ENCODE results near the gene IGFBP7.
"Not testable (repeated sequence)": the region's sequence is repeated elsewhere in the genome, so short reads cannot be mapped to it uniquely, and the experiment has no call there.

The IGFBP7 gene

GRCh38 chr4:57048590-57049304, 61.4 kb downstream of the IGFBP7 start:
- Histone ChIP-seq H3K9ac (no peak overlapping the region), H3K9me3 (peaks cover 33% of the 10 kb centered on the region), H3K36me3 (peaks cover 81% of the 10 kb centered on the region), H3K4me1 (peaks cover 11% of the 10 kb centered on the region), H3K27ac (no peak overlapping the region), H3K27me3 (no peaks in the 10 kb centered on the region), H3K4me2 (no peak overlapping the region), H4K20me1 (peaks cover 54% of the 10 kb centered on the region), H3K4me3 (no peak overlapping the region)
- TF ChIP-seq Cebpa-rat (IDR thresholded peaks at IDR 0.05), result no peak

- Histone ChIP-seq H3K9me3 (peaks cover 25% of the 10 kb centered on the region), H4K20me1 (peaks cover 55% of the 10 kb centered on the region), H3K36me3 (peaks cover 76% of the 10 kb centered on the region), H3K4me1 (peaks cover 14% of the 10 kb centered on the region)
- not testable (repeated sequence) for H3K27me3 ChIP-seq, H3K9ac ChIP-seq, H3K27ac ChIP-seq, H3K4me3 ChIP-seq, H3K4me2 ChIP-seq
These were observed 63.1 kb downstream of the IGFBP7 start for GRCh38 chr4:57047046-57047445.

- H3K27me3 ChIP-seq, result no peaks in the 10 kb centered on the region
- peaks cover 14% of the 10 kb centered on the region for H3K4me1 ChIP-seq
- no peak overlapping the region for H3K4me2 ChIP-seq
- H3K9me3 ChIP-seq, result peaks cover 25% of the 10 kb centered on the region
- H4K20me1 ChIP-seq, result peaks cover 59% of the 10 kb centered on the region
- no peak overlapping the region for H3K27ac ChIP-seq
- H3K4me3 ChIP-seq, result no peak overlapping the region
- TF ChIP-seq Cebpa-rat (IDR thresholded peaks at IDR 0.05), result no peak
- no peak overlapping the region for H3K9ac ChIP-seq
- peaks cover 74% of the 10 kb centered on the region for H3K36me3 ChIP-seq
These were observed 65.2 kb downstream of the IGFBP7 start for GRCh38 chr4:57044996-57045395.

GRCh38 chr4:57044279-57044678, 65.9 kb downstream of the IGFBP7 start:
- peaks cover 25% of the 10 kb centered on the region for H3K9me3 ChIP-seq
- H3K27ac ChIP-seq, result no peak overlapping the region
- H3K36me3 ChIP-seq, result peaks cover 74% of the 10 kb centered on the region
- TF ChIP-seq Cebpa-rat (IDR thresholded peaks at IDR 0.05), result no peak
- no peak overlapping the region for H3K4me3 ChIP-seq
- H3K4me2 ChIP-seq, result no peak overlapping the region
- H3K9ac ChIP-seq, result no peak overlapping the region
- H3K4me1 ChIP-seq, result peaks cover 14% of the 10 kb centered on the region
- H3K27me3 ChIP-seq, result no peaks in the 10 kb centered on the region
- H4K20me1 ChIP-seq, result peaks cover 59% of the 10 kb centered on the region

- no peak overlapping the region for H3K4me3 ChIP-seq
- H3K36me3 ChIP-seq, result peaks cover 74% of the 10 kb centered on the region
- no peak overlapping the region for H3K9ac ChIP-seq
- H3K4me1 ChIP-seq, result peaks cover 14% of the 10 kb centered on the region
- no peak for TF ChIP-seq Cebpa-rat (IDR thresholded peaks at IDR 0.05)
- H3K9me3 ChIP-seq, result peaks cover 22% of the 10 kb centered on the region
- no peaks in the 10 kb centered on the region for H3K27me3 ChIP-seq
- peaks cover 59% of the 10 kb centered on the region for H4K20me1 ChIP-seq
- H3K4me2 ChIP-seq, result no peak overlapping the region
- no peak overlapping the region for H3K27ac ChIP-seq
These were observed 66.6 kb downstream of the IGFBP7 start for GRCh38 chr4:57043347-57044251.

GRCh38 chr4:57042711-57043169, 67.4 kb downstream of the IGFBP7 start:
- peaks cover 77% of the 10 kb centered on the region for H3K36me3 ChIP-seq
- no peak overlapping the region for H3K27ac ChIP-seq
- peaks cover 14% of the 10 kb centered on the region for H3K4me1 ChIP-seq
- no peak for TF ChIP-seq Cebpa-rat (IDR thresholded peaks at IDR 0.05)
- H4K20me1 ChIP-seq, result peaks cover 59% of the 10 kb centered on the region
- peaks cover 14% of the 10 kb centered on the region for H3K9me3 ChIP-seq
- H3K4me3 ChIP-seq, result no peak overlapping the region
- no peak overlapping the region for H3K4me2 ChIP-seq
- H3K9ac ChIP-seq, result no peak overlapping the region
- no peaks in the 10 kb centered on the region for H3K27me3 ChIP-seq

GRCh38 chr4:57041020-57041419, 69.2 kb downstream of the IGFBP7 start:
- H3K4me3 ChIP-seq, result no peak overlapping the region
- H3K4me2 ChIP-seq, result no peak overlapping the region
- H3K9me3 ChIP-seq, result no peaks in the 10 kb centered on the region
- H3K27ac ChIP-seq, result no peak overlapping the region
- TF ChIP-seq Cebpa-rat (IDR thresholded peaks at IDR 0.05), result no peak
- peaks cover 14% of the 10 kb centered on the region for H3K4me1 ChIP-seq
- H3K9ac ChIP-seq, result no peak overlapping the region
- no peaks in the 10 kb centered on the region for H3K27me3 ChIP-seq
- peaks cover 56% of the 10 kb centered on the region for H4K20me1 ChIP-seq
- H3K36me3 ChIP-seq, result peaks cover 74% of the 10 kb centered on the region

GRCh38 chr4:57040510-57040909, 69.7 kb downstream of the IGFBP7 start:
- H3K4me1 ChIP-seq, result peaks cover 14% of the 10 kb centered on the region
- H4K20me1 ChIP-seq, result peaks cover 51% of the 10 kb centered on the region
- no peak overlapping the region for H3K4me2 ChIP-seq
- TF ChIP-seq Cebpa-rat (IDR thresholded peaks at IDR 0.05), result no peak
- no peak overlapping the region for H3K9ac ChIP-seq
- H3K27me3 ChIP-seq, result no peaks in the 10 kb centered on the region
- H3K4me3 ChIP-seq, result no peak overlapping the region
- peaks cover 72% of the 10 kb centered on the region for H3K36me3 ChIP-seq
- H3K27ac ChIP-seq, result no peak overlapping the region
- no peaks in the 10 kb centered on the region for H3K9me3 ChIP-seq

GRCh38 chr4:57039345-57039744, 70.8 kb downstream of the IGFBP7 start:
- H4K20me1 ChIP-seq, result peaks cover 39% of the 10 kb centered on the region
- TF ChIP-seq Cebpa-rat (IDR thresholded peaks at IDR 0.05), result no peak
- H3K27me3 ChIP-seq, result no peaks in the 10 kb centered on the region
- H3K4me3 ChIP-seq, result no peak overlapping the region
- no peaks in the 10 kb centered on the region for H3K9me3 ChIP-seq
- H3K9ac ChIP-seq, result no peak overlapping the region
- peaks cover 75% of the 10 kb centered on the region for H3K36me3 ChIP-seq
- no peak overlapping the region for H3K27ac ChIP-seq
- no peak overlapping the region for H3K4me2 ChIP-seq
- H3K4me1 ChIP-seq, result peaks cover 9% of the 10 kb centered on the region
